HCT116 (cell line): Measurements from ENCODE around the gene SGCB. TPM values are rescaled to one million over a fixed set of nuclear protein-coding genes. Genes with fewer than 3 reads are reported as not detected.

Experiments
- ATAC-seq: fragments of 200-7000 bp; cut with Tn5 transposase; 2 replicates; pipeline ENCODE4 v1.9.1; 2020; ENCODE audit warnings: mild to moderate bottlenecking, moderate library complexity
- BruUV-seq: library from RNA; stranded (reverse); fragments of 400-500 nt; replicated peaks from 2 replicates; lab custom pipeline; 2021; lab: Mats Ljungman, UMichigan
- CTCF ChIA-PET: fragments of 300-600 bp; sonication (Branson Sonifier 250); formaldehyde crosslinking; loops from one replicate; lab custom pipeline; 2021; ENCODE audit warnings: antibody characterized with exemption; lab: Charles Lee
- POLR2A ChIA-PET: fragments of 300-600, 350-600 bp; sonication (Branson Sonifier 250); formaldehyde crosslinking; loops from one replicate; lab custom pipeline; 2021; ENCODE audit warnings: antibody characterized with exemption; lab: Charles Lee
- RAD21 ChIA-PET, 2 experiments: fragments of 300-600 bp; sonication (Branson Sonifier 250); formaldehyde crosslinking; loops; one replicate each; lab custom pipeline; 2023; ENCODE audit warnings: low total read pairs in 2 of 2; ENCODE audit not compliant: uncharacterized antibody in 2 of 2, unreplicated experiment in 2 of 2, low non-redundant PET in 1 of 2; lab: Charles Lee
- DNase-seq: peaks from one replicate; pipeline ENCODE4 v3.0.0-alpha.2; 2010; ENCODE audit warnings: low read depth, low spot score
- H2AFZ ChIP-seq: fragments of 200-600 bp; shearing (Covaris generic), sonication (generic); 2 replicates; pipeline ENCODE4 v1.6.1; 2017; ENCODE audit warnings: low read depth, mixed run types, mixed read lengths, antibody characterized with exemption, low read length; ENCODE audit not compliant: poor library complexity, severe bottlenecking
- H3K27ac ChIP-seq: 2 replicates; pipeline ENCODE4 v1.5.1; 2012; ENCODE audit warnings: low read depth, low read length
- H3K27me3 ChIP-seq: fragments of 200-600 bp; sonication (generic); 2 replicates; pipeline ENCODE4 v1.6.1; 2016; ENCODE audit warnings: mixed run types, low read length, mixed read lengths; ENCODE audit not compliant: insufficient read depth
- H3K36me3 ChIP-seq, 2 experiments: fragments of 200-500 bp in 1 of 2; fragments of 200-600 bp in 1 of 2; sonication (Bioruptor generic) in 1 of 2; sonication (generic) in 1 of 2; 2 replicates each; pipeline versions ENCODE4 v1.5.1 to v1.6.1; 2014 to 2016; ENCODE audit warnings: low read length in 2 of 2, inconsistent platforms in 1 of 2, mixed read lengths in 1 of 2, mixed run types in 1 of 2; ENCODE audit not compliant: insufficient read depth in 2 of 2, control insufficient read depth in 1 of 2
- H3K4me1 ChIP-seq, 2 experiments: fragments of 200-600 bp in 1 of 2; sonication (generic) in 1 of 2; 2 replicates each; pipeline versions ENCODE4 v1.5.1 to v1.6.1; 2012 to 2017; ENCODE audit warnings: low read length in 2 of 2, inconsistent platforms in 1 of 2, mild to moderate bottlenecking in 1 of 2, mixed read lengths in 1 of 2, mixed run types in 1 of 2, moderate library complexity in 1 of 2; ENCODE audit not compliant: insufficient read depth in 2 of 2, control insufficient read depth in 1 of 2
- H3K4me2 ChIP-seq: fragments of 200-600 bp; sonication (generic); 2 replicates; pipeline ENCODE4 v1.6.1; 2017; ENCODE audit warnings: mixed run types, low read length, mixed read lengths
- H3K4me3 ChIP-seq, 2 experiments: fragments of 200-600 bp in 1 of 2; sonication (generic) in 1 of 2; replicated peaks in 1 of 2; 2 replicates each; pipeline ENCODE4 v1.5.1; 2011 to 2016; ENCODE audit warnings: low read length in 2 of 2, control low read depth in 1 of 2, low read depth in 1 of 2, mild to moderate bottlenecking in 1 of 2, mixed read lengths in 1 of 2, mixed run types in 1 of 2
- H3K79me2 ChIP-seq: fragments of 200-600 bp; sonication (generic); 2 replicates; pipeline ENCODE4 v1.6.1; 2017; ENCODE audit warnings: mild to moderate bottlenecking, mixed run types, low read length, moderate library complexity, mixed read lengths; ENCODE audit not compliant: insufficient read depth
- H3K9ac ChIP-seq: fragments of 200-600 bp; sonication (generic); 2 replicates; pipeline ENCODE4 v1.6.1; 2016; ENCODE audit warnings: low read length, mixed read lengths
- H3K9me2 ChIP-seq: fragments of 200-600 bp; sonication (generic), shearing (Covaris generic); 2 replicates; pipeline ENCODE4 v1.6.1; 2017; ENCODE audit warnings: mixed run types, mild to moderate bottlenecking, moderate library complexity; ENCODE audit not compliant: insufficient read depth
- H3K9me3 ChIP-seq, 2 experiments: fragments of 200-500 bp in 1 of 2; fragments of 200-600 bp in 1 of 2; sonication (Bioruptor generic) in 1 of 2; sonication (generic) in 1 of 2; 2 replicates each; pipeline ENCODE4 v1.6.1; 2014 to 2017; ENCODE audit warnings: low read length in 2 of 2, mixed read lengths in 2 of 2, inconsistent platforms in 1 of 2, low read depth in 1 of 2, mild to moderate bottlenecking in 1 of 2, mixed run types in 1 of 2, moderate library complexity in 1 of 2; ENCODE audit not compliant: control insufficient read depth in 1 of 2, insufficient read depth in 1 of 2
- H4K20me1 ChIP-seq: fragments of 200-600 bp; sonication (generic), shearing (Covaris generic); 2 replicates; pipeline ENCODE4 v1.6.1; 2017; ENCODE audit warnings: mixed run types, mild to moderate bottlenecking, moderate library complexity; ENCODE audit not compliant: insufficient read depth
- CBX3 ChIP-seq: IDR thresholded peaks from 2 replicates; pipeline ENCODE4 v1.6.1; 2012; ENCODE audit warnings: low read depth
- CEBPB ChIP-seq: IDR thresholded peaks from 2 replicates; pipeline ENCODE4 v1.6.1; 2012; ENCODE audit warnings: low read depth
- CTCF ChIP-seq, 3 experiments: fragments of 200-600 bp in 1 of 3; sonication (generic) in 1 of 3; IDR thresholded peaks in 2 of 3; conservative IDR thresholded peaks in 1 of 3; 2 replicates each; pipeline ENCODE4 v1.5.1; 2012 to 2017; ENCODE audit warnings: low read depth in 2 of 3, low read length in 2 of 3, antibody characterized with exemption in 1 of 3, borderline replicate concordance in 1 of 3, control low read depth in 1 of 3, mild to moderate bottlenecking in 1 of 3, mixed read lengths in 1 of 3, mixed run types in 1 of 3, moderate library complexity in 1 of 3; ENCODE audit not compliant: insufficient read depth in 1 of 3
- FOSL1 ChIP-seq: IDR thresholded peaks from 2 replicates; pipeline ENCODE4 v1.6.1; 2012; ENCODE audit warnings: low read depth
- JUND ChIP-seq: IDR thresholded peaks from 2 replicates; pipeline ENCODE4 v1.6.1; 2012
- MAX ChIP-seq: IDR thresholded peaks from 2 replicates; pipeline ENCODE4 v1.6.1; 2012
- POLR2A ChIP-seq: IDR thresholded peaks from 2 replicates; pipeline ENCODE4 v1.7.0; 2011; ENCODE audit warnings: borderline replicate concordance; ENCODE audit not compliant: insufficient read depth, insufficient read length; ENCODE audit errors: extremely low read depth
- POLR2AphosphoS5 ChIP-seq: IDR thresholded peaks from 2 replicates; pipeline ENCODE4 v1.6.1; 2011; ENCODE audit warnings: mild to moderate bottlenecking, low read depth, low read length, moderate library complexity
- SIN3A ChIP-seq: IDR thresholded peaks from 2 replicates; pipeline ENCODE4 v1.6.1; 2012; ENCODE audit warnings: low read depth
- YY1 ChIP-seq: IDR thresholded peaks from 2 replicates; pipeline ENCODE4 v1.6.1; 2011; ENCODE audit warnings: low read length, low read depth, moderate library complexity, mild to moderate bottlenecking; ENCODE audit not compliant: insufficient replicate concordance; ENCODE audit errors: extremely low read depth
- ZNF274 ChIP-seq: fragments of 200-500 bp; sonication (Bioruptor generic); IDR thresholded peaks from 2 replicates; pipeline ENCODE4 v1.6.1; 2014; ENCODE audit warnings: mild to moderate bottlenecking, low read depth, low read length, inconsistent platforms
- intact Hi-C: fragments of 100-400 bp; cut with micrococcal nuclease; formaldehyde crosslinking; loops from 2 replicates; pipeline ENCODE4 v1.10.0; 2022
- total RNA-seq: library from RNA; stranded (reverse); gene quantifications from one replicate; pipeline ENCODE4 v1.2.1, GENCODE V29; 2021; ENCODE audit not compliant: unreplicated experiment

Gene SGCB
- total RNA-seq, 1 experiment from 2014 or later: 18.3 TPM

- Histone ChIP-seq H3K9ac (no peak overlapping the region), H3K27me3 (no peaks in the 10 kb centered on the region), H4K20me1 (no peaks in the 10 kb centered on the region), H3K79me2 (no peaks in the 10 kb centered on the region), H3K9me3 (no peaks in the 10 kb centered on the region), H3K27ac (no peak overlapping the region), H3K4me2 (no peak overlapping the region), H3K9me2 (no peaks in the 10 kb centered on the region), H3K4me1 (peaks cover 7 to 12% of the 10 kb centered on the region in 2 experiments), H3K4me3 (no peak overlapping the region), H3K36me3 (no peaks in the 10 kb centered on the region), H2AFZ (no peak overlapping the region)
- ATAC-seq (no peak), DNase-seq (no peak)
- ChIA-PET CTCF (no interaction called here), RAD21 (no interaction called here), POLR2A (no interaction called here)
- BruUV-seq: no TSS peak
- intact Hi-C loops: no loop called here
- no peak for TF ChIP-seq CEBPB
- no peak for TF ChIP-seq ZNF274
- TF ChIP-seq JUND: no peak
- TF ChIP-seq CTCF (IDR thresholded peaks at IDR 0.05 in 2 of 3, conservative IDR thresholded peaks at IDR 0.05 in 1 of 3; ENCODE audit: borderline replicate concordance in 1 of 3, insufficient read depth in 1 of 3, low read depth in 2 of 3, low read length in 2 of 3): no peak
- no peak for TF ChIP-seq FOSL1
- TF ChIP-seq CBX3: no peak
- TF ChIP-seq SIN3A: no peak
- no peak for TF ChIP-seq YY1
- TF ChIP-seq POLR2A: no peak
- no peak for TF ChIP-seq MAX
- no peak for TF ChIP-seq POLR2AphosphoS5
Observed at GRCh38 chr4:52017814-52018213, 20.3 kb downstream of the SGCB start.
